22Rv1 (cell line): Measurements from ENCODE around the gene COL6A3.

Experiments used
- CTCF ChIP-seq: fragments of 450-650 bp; IDR thresholded peaks from 2 replicates; pipeline ENCODE4 v1.5.1; 2017; ENCODE audit warnings: mild to moderate bottlenecking
- ZFX ChIP-seq: fragments of 450-650 bp; IDR thresholded peaks from 2 replicates; pipeline ENCODE4 v1.6.1; 2017; ENCODE audit warnings: antibody characterized with exemption, borderline replicate concordance

GRCh38 chr2:237384672-237385020, 29.3 kb downstream of the COL6A3 start:
- no peak for TF ChIP-seq CTCF
- no peak for TF ChIP-seq ZFX
